ENCODE results near the gene TMEM181.

Gene TMEM181

DNA sequence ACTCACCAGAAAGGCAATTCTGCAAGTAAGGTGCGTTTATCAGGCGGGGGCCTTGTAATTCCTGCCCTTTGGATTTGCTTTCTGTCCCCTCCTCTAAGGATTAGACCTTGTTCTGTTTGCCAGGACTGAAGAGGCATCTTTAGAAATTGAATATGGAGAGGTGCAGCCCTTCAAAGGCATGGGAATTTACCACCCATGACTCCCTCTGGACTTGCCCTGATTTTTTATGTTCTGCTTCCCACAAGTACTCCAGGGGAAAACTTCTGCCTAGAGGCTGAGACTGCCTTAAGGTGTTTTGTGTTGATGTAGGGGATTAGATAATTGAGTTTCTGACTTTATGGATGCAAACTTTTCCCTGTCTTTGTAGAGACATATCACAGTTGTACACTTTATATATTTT, 120.1 kb downstream of the TMEM181 start:
- TF ChIP-seq, protein P1, sequence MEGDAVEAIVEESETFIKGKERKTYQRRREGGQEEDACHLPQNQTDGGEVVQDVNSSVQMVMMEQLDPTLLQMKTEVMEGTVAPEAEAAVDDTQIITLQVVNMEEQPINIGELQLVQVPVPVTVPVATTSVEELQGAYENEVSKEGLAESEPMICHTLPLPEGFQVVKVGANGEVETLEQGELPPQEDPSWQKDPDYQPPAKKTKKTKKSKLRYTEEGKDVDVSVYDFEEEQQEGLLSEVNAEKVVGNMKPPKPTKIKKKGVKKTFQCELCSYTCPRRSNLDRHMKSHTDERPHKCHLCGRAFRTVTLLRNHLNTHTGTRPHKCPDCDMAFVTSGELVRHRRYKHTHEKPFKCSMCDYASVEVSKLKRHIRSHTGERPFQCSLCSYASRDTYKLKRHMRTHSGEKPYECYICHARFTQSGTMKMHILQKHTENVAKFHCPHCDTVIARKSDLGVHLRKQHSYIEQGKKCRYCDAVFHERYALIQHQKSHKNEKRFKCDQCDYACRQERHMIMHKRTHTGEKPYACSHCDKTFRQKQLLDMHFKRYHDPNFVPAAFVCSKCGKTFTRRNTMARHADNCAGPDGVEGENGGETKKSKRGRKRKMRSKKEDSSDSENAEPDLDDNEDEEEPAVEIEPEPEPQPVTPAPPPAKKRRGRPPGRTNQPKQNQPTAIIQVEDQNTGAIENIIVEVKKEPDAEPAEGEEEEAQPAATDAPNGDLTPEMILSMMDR (conservative IDR thresholded peaks at IDR 0.05): no peak
- H3K27ac ChIP-seq: no peak overlapping the region

DNA sequence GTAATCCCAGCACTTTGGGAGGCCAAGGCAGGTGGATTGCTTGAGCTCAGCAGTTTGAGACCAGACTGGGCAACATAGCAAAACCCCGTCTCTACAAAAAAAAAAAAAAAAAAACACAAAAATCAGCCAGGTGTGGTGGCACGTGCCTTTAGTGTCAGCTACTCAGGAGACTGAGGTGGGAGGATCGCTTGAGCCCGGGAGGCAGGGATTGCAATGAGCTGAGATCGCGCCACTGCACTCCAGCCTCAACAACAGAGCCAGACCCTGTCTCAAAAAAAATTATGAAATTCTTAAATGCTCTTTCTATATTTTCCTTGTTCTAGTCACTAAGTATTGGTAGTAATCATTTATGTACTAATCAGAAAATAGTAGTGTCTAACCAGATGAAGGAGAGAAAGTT, 120.6 kb downstream of the TMEM181 start:
- TF ChIP-seq, protein P1 (conservative IDR thresholded peaks at IDR 0.05): no peak
- no peak overlapping the region for H3K27ac ChIP-seq

DNA sequence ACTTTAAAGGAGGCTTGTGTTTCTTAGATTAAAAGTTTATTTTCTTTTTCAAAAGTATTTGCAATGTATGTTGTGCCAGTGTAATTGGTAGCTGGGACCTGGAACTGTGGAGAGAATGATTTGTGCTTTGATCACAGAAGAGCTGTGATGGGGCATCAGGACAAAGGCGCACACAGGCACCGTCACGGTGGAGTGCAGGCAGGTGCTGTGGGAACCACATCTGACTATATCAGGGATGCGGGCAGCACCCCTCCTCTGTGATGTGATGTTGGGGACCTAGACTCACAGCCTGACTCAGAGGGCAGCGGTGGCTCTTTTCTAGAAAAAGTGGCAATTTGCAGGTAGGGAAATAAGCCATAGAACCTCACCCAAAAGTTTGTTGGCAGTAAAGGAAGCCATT, 124.4 kb downstream of the TMEM181 start:
- TF ChIP-seq, protein P1 (conservative IDR thresholded peaks at IDR 0.05): no peak
- H3K27ac ChIP-seq: no peak overlapping the region

DNA sequence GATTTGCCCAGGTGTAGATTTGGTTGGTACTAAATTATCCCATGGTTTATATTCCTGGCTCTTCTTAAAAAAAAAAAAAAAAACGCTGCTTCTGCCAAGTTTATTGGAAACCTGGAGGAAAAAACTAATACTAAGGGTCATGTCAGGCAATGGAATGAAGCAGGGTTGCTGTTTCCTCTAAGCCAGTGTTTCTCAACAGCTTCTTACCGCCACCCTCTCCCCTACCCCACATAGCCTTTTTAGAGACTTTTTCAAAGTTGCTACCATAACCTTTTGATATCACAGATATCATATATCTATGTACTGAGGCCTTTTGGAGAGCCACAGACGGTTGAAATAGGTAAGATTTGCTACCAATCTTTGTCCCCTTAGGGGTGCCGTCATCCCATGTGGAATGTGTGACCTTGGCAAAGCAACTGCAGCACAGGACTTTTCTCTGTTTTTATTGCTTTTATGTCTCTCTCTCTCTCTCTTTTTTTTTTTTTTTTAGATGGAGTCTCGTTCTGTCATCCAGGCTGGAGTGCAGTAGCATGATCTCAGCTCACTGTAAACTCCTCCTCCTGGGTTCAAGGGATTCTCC, 124.9 kb downstream of the TMEM181 start:
- H3K27ac ChIP-seq: no peak overlapping the region
- TF ChIP-seq, protein P1 (conservative IDR thresholded peaks at IDR 0.05): no peak
